H1 (cell line): ENCODE measurements around the gene PTPRD.

Experiments
- CTCF ChIP-seq, 3 experiments: IDR thresholded peaks; 1 replicate in 2 of 3; 2 replicates in 1 of 3; pipeline versions ENCODE4 v1.5.1 to v1.6.1; 2011; ENCODE audit warnings: low read length in 3 of 3, mild to moderate bottlenecking in 3 of 3, inconsistent platforms in 2 of 3, low read depth in 1 of 3, moderate library complexity in 1 of 3; ENCODE audit not compliant: insufficient read depth in 1 of 3; ENCODE audit errors: control extremely low read depth in 1 of 3
- TAF1 ChIP-seq: IDR thresholded peaks from 2 replicates; pipeline ENCODE4 v1.6.1; 2011; ENCODE audit warnings: mild to moderate bottlenecking, low read depth, low read length
- USF2 ChIP-seq: IDR thresholded peaks from 2 replicates; pipeline ENCODE4 v1.6.1; 2011; ENCODE audit warnings: low read length, improper control_type of control experiment
- ZNF274 ChIP-seq: IDR thresholded peaks from 2 replicates; pipeline ENCODE4 v1.7.0; 2012; ENCODE audit warnings: low read length, borderline replicate concordance; ENCODE audit errors: extremely low read depth

DNA sequence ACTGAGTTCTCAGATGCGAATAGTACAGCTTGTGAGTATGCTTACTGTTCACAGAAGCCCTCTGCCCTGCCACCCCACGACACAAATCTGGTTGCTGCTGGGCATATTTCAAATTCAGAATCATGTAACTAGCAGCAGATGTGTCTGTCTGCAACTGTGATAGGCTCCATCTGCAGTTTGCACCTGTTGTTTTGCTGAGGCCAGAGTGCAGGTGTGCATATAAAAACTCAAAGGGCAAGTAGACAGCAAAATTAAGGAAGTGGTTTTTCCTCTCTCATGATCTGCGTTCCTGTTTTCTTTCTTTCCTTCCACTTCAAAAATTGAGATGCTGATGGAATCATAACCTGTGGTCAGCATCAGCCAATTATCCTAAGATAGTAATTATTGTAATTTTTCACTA lies 1000.5 kb downstream of the PTPRD start:
- no peak for TF ChIP-seq CTCF (IDR thresholded peaks at IDR 0.05; ENCODE audit: control extremely low read depth in 1 of 3, insufficient read depth in 1 of 3, low read depth in 1 of 3, low read length in 3 of 3)
- TF ChIP-seq ZNF274, result no peak
- no peak for TF ChIP-seq TAF1
- no peak for TF ChIP-seq USF2
